HFF-Myc (cell line): ENCODE results near the gene NIFK.

Source experiments
- DNase-seq: peaks from one replicate; pipeline ENCODE4 v3.0.0-alpha.2; 2011; ENCODE audit warnings: low read depth; ENCODE audit errors: extremely low read depth
- H3K4me3 ChIP-seq: replicated peaks from 2 replicates; pipeline ENCODE4 v1.5.1; 2011; ENCODE audit warnings: low read depth, mild to moderate bottlenecking, control low read depth, low read length
- CTCF ChIP-seq: IDR thresholded peaks from 2 replicates; pipeline ENCODE4 v1.5.1; 2012; ENCODE audit warnings: mild to moderate bottlenecking, low read depth, low read length, control low read depth; ENCODE audit errors: missing control alignments

Gene NIFK

GRCh38 chr2:121682396-121683298, 54.0 kb downstream of the NIFK start:
- TF ChIP-seq CTCF: no peak
- no peak overlapping the region for H3K4me3 ChIP-seq

GRCh38 chr2:121677855-121678254, 58.8 kb downstream of the NIFK start:
- DNase-seq: no peak
- TF ChIP-seq CTCF: no peak

More at GRCh38 chr2:121682396-121683298, 54.0 kb downstream of the NIFK start:
- no peak for DNase-seq

More at GRCh38 chr2:121677855-121678254, 58.8 kb downstream of the NIFK start:
- H3K4me3 ChIP-seq: no peak overlapping the region
